GM20000 (cell line): ENCODE results near the gene COL5A3.

Experiments used
- DNase-seq: peaks from one replicate; pipeline ENCODE4 v3.0.0; 2012; ENCODE audit warnings: low spot score
- CTCF ChIP-seq: IDR thresholded peaks from 2 replicates; pipeline ENCODE4 v1.5.1; 2012; ENCODE audit warnings: mild to moderate bottlenecking, control low read depth; ENCODE audit errors: extremely low read depth, missing control alignments

Gene COL5A3

DNA sequence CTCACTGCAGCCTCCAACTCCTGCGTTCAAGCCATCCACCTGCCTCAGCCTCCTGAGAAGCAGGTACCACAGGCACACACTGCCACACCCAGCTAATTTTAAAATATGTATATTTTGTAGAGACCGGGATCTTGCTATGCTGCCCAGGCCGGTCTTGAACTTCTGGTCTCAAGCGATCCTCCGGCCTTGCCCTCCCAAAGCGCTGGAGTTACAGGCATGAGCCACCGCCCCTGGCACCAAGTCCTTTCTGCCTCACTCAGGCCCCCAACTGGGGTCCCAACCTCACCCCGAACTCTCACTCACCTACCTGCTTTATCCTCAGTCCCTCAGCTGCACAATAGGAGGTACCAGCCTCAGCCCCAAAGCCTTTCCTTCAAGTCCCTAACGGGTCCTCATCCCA, 635 bp upstream of the COL5A3 start:
- TF ChIP-seq CTCF: no peak
- no peak for DNase-seq

DNA sequence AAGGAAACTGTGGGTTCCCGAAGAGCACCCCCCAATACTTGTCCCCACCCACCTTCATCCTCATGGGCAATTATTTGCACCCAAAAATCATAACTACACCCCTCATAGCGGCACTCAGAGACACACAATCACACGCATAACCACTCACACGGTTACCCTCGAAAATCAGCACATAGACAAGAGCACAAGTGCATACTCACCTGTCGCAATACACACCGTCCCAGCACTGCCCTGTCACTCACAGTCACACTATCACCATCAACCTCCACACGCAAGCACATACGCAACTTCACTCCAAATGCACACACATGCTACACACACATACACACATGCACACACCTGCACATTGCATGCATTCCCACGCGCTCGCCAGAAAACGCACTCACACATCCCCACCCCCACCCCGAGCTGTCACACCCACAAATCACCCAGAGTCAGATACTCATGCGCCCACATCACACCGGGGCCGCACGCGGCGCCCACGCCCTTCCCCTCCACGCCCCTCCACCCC, 535 bp downstream of the COL5A3 start:
- no peak for DNase-seq
- TF ChIP-seq CTCF: no peak

- no peak for DNase-seq
- no peak for TF ChIP-seq CTCF
Measured at GRCh38 chr19:10008184-10008765, 2.0 kb downstream of the COL5A3 start.

- TF ChIP-seq CTCF: no peak
- DNase-seq: no peak
Measured at GRCh38 chr19:10007371-10008183, 2.7 kb downstream of the COL5A3 start.

DNA sequence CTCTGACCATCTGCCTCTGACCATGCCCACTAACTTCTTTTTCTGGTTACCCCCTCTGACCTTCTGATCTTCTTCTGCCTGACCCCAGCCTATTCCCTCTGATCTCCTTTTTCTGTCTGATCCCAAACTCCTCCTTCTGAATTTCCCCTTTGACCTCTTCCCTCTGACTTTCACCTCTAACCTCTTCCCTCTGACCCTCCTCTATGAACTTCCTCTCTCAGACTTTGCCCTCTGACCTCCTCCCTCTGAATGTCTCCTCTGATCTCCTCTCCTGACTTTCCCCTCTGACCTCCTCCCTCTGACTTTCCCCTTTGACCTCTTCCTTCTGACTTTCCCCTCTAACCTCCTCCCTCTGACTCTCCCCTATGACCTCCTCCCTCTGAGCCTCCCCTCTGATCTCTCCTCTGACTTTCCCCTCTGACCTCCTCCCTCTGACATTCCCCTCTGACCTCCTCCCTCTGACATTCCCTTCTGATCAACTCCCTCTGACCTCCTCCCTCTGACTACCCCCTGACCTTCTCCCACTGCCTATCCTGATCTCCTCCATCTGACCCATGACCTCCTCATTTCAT, 3.5 kb downstream of the COL5A3 start:
- TF ChIP-seq CTCF: no peak

GRCh38 chr19:10006335-10006708, 4.0 kb downstream of the COL5A3 start:
- no peak for TF ChIP-seq CTCF
- no peak for DNase-seq

More for the DNA sequence above, 3.5 kb downstream of the COL5A3 start:
- no peak for DNase-seq

DNA sequence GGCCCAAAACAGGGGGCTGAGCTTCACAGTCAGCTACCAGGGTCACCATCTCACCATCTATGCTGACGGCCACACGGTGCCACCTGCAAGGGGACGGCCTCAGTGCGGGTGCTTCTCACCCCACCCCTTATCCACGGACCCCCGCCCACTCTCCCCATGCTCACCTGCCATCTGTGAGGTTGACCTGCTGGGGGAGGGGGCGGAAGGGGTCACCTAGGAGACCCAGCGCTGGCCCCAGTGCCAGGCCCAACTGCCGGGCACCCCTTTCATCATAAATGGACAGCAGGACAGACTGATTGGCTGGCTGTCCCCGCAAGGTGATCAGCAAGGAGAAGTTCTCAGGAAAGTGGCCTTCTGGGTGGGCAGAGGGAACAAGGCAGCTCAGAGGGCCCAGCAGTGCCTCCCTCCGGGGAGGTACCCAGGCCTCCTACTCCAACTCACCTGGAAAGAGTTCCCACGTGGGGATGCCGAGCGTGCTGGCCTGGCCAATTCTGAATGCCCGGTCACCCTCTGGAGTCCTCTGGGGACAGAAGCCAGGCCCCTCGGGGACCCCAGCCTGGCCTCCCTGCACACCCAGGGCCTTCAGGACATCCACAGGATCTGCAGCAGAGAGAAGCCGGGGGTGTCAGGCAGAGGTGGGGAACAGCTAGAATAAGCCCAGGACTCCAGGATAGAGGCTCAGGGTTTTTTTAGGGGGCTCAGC, 4.5 kb downstream of the COL5A3 start:
- no peak for DNase-seq
- no peak for TF ChIP-seq CTCF
